ENCODE measurements around the gene ADORA2A.

ADORA2A gene

DNA sequence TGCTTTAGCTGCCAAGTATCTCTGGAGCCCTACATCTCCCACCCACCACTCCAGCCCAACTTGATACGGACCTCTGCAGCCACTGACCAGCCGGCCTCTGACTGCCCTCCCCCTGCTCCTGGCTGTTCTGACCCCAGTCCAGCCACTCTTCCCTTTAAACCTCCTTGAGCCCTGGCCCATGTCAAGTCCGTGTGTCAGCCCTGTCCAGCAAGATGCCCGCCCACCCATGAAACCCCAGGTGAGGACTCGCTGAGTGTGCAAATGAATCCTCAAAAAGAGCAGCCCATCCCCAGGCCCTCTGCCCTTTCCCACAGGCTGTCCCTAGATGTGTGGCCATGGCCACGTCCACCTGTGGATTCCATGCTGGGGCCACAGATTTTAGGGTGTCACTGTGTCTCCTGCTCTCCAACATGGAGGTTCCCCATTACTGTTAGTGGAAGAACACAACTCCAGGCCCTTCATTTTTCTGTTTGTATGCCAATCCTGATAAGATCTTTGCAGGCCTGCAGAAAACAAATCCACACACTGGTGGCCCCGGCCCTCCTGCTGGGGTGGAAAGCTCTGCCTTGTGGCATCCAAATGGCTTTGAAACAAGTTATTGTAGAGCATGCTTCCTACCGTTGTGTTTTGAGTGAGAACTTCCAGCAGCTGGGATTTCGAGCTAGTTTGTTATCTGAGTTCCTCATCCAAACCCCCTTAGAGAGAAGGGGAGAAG is 22.7 kb upstream of the ADORA2A start:
- no peak for DNase-seq

GRCh38 chr22:24405631-24406321 is 21.6 kb upstream of the ADORA2A start:
- no peak for DNase-seq

- DNase-seq: no peak
Measured at GRCh38 chr22:24406322-24407277, 20.8 kb upstream of the ADORA2A start.

DNA sequence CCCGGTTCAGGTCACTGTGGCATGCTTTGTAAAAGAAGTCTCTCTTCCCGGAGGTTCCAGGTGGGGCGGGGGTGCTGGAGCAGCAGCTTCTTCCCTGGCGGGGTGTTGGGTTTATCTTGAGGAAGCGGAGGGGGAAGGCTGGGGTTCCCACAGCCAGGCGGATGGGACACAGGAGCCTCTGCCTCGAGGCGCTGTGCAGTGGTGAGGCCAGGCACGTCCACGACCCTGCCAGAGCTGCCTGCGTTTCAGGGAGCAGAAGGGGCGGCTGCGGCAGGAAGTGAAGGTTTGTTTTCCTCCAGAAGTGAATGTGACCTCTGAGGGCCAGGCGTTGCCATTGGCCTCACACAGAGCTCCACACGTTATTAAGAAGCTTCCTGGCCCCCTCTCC is 20.1 kb upstream of the ADORA2A start:
- no peak for DNase-seq

- DNase-seq: no peak
Measured at GRCh38 chr22:24407884-24408283, 19.5 kb upstream of the ADORA2A start.

DNA sequence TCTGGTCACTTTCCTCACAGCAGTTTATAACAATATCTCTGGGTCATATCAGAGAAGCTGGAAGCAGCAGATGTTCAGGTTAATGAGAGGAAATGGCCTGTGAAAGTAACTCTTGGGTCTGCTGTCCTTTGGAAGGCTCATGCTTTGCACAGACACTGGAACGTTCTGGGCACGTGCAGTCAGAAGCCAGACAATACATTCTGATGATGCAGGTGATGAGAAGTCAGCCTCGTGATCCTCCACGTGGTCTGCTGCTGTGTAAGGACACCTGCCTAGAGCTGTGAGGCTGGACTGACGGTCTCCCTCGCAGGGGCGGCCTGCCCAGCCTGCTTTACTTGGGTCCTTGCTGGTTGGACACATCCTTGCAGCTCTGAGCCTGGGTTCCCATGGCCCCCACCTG is 18.8 kb upstream of the ADORA2A start:
- no peak for DNase-seq

DNA sequence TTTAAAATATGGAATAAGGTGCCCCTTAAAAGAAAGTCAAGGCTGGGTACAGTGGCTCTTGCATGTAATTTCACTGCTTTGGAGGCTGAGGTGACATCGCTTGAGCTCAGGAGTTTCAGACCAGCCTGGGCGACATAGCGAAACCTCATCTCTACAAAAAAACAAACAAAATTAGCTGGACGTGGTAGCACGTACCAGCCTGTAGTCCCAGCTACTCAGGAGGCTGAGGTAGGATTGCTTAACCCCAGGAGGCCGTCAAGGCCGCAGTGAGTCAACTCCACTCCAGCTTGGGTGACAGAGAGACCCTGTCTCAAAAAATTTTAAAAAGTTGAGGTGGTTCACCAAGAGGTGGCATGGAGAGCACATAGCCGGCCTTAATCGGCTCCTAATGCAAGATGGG is 17.7 kb upstream of the ADORA2A start:
- DNase-seq: no peak

DNA sequence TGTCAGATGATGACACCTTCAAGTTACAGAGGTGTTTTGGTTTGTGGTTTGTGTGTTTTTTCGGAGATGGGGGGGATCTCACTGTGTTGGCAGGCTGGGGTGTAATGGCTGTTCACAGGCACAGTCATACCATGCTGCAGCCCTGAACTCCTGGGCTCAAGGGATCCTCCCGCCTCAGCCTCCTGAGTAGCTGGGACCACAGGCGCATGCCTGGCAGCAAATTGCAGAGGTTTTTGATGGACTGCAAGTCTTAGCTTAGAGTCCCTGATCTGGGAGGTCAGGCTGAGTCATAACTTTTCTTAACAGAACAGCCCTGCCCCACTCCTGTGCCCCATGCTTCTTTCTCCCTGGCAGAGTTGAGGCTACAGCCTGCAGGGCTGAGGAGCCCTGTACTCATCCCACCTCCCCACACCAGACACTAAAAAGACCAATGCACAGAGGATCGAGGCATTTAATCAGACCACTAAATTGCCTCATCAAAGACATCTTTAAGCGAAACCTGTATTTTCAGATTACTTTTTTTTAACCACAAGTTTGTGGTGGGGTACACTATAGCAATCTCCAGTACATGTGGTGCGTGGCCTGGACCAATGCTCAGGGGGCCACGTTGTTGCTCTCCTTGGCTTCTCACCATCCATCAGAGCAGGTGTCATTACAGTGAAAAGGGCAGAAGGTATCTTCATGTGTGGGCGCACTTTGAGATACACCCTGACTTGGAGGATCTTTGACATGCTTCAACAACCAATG is 17.1 kb upstream of the ADORA2A start:
- DNase-seq: no peak

DNA sequence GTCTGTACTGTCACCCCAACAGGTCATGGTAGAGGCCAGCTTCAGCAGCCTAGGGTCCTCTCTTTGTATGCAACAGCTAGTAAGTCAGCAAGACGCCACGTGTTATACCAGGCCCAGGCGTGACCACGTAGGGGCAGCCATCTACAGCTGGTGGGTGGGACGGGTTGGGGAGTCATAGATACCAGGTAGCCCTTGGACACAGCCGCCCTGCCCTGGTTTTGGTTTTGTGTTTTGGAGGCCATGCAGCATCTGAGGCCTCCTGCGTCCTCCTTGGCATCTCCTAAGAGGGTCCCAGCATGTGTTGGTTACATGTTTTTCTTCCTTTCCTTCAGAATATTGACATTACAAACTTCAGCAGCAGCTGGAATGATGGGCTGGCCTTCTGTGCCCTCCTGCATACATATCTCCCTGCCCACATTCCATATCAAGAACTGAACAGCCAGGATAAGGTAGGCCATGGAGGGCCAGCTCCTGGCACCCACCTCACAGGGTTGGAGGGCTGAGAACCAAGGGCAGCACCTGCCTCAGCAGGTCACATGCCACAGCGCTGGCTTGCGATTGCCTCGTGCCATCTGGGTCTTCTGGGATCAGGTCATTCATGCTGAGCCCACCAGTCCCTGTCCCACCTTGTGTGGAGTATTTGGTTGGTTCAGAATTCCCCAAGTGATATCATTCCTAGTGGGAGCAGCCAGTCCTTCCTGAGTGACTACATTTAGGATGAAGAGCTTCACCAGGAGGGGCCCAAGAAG is 16.0 kb upstream of the ADORA2A start:
- no peak for DNase-seq

- no peak for DNase-seq
Measured at GRCh38 chr22:24412274-24412673, 15.1 kb upstream of the ADORA2A start.

GRCh38 chr22:24413271-24413670 is 14.1 kb upstream of the ADORA2A start:
- DNase-seq: no peak

DNA sequence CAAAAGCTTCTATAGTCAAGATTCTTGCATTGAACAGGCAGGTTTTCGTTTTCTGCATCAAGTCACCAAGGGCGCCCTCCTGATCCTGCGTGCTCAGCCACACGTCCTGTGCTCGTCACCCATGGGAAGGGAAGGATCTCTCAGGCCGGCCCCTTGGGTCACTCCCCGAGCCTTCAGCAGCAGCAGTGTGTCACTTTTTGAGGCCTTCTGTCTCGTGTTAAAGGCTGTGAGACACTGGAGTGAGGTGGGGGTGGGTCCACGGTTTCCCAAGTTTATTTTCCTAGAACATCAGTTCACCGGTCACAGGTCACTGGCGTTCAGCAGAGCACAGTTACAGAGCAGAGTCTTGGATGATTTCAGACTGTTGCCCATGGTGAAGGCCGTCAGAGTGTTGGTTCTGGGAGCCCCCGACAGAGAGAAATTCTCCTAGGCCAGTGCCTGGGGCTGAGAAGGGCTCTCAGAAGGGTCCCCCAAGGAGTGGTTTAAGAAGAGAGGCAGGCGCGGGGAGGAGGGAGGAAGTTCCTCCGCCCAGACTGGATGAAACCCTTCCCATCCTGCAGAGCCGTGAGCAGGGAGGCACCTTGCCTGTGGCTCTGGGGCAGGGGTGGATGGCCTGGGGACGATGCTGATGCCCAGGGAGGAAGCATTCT is 13.5 kb upstream of the ADORA2A start:
- DNase-seq: no peak

DNA sequence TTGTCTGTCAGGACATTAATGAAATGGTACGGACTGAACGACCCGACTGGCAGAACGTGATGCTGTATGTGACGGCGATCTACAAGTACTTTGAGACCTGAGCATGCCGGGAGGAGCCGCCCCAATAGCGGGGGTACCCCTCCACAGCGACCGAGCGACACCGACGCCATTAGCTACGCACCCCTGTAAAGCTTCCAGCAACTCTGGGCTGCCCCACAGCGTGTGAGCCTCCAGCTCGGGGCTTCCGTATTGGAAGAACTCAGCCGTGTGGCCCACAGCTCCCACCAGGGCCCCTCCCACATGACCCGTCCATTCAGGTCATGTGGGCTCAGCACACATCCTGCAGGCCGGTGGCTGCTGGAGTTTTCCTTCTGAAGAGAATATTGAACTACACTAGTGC is 12.9 kb upstream of the ADORA2A start:
- no peak for DNase-seq

- DNase-seq: no peak
Measured at GRCh38 chr22:24414984-24415945, 12.1 kb upstream of the ADORA2A start.

GRCh38 chr22:24416095-24416494 is 11.3 kb upstream of the ADORA2A start:
- no peak for DNase-seq

DNA sequence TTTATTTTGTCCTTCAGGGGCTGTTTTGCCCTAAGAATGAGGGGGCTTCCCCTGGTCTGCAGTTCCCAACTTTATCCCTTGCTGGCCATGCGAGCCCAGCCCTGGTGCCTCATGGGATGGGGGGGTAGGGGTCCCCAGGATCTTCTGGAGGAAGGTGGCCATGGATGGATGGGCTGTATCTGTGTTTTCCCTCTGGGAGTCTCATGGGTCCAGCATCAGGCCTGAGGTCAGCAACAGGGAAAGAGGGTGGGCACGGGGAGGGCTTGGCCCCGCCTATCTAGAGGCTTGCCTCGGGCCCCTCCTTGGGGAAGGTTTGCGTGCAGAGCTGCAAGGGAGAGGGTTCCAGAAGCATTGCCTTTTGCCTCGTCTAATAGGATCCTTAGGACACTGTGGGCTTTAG is 10.8 kb upstream of the ADORA2A start:
- DNase-seq: no peak

DNA sequence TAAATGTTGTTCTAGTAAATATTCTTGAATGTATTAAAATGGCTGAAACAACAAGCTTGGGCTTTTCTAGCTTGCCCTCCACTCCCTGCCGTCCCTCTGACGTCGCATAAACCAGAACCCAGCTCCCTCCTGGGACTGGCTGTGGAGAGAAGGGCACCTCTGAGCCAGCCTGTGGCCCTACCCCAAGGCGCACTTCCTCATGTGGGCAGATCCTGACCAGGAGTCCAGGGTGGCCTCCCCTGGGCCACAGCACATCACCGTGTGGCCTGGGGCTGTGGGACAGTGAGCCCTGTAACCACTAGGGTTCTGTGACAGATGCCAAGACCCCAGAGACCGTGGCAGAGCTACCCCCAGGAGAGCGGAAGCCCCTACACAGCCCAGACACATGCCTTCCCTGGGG is 10.2 kb upstream of the ADORA2A start:
- DNase-seq: no peak

DNA sequence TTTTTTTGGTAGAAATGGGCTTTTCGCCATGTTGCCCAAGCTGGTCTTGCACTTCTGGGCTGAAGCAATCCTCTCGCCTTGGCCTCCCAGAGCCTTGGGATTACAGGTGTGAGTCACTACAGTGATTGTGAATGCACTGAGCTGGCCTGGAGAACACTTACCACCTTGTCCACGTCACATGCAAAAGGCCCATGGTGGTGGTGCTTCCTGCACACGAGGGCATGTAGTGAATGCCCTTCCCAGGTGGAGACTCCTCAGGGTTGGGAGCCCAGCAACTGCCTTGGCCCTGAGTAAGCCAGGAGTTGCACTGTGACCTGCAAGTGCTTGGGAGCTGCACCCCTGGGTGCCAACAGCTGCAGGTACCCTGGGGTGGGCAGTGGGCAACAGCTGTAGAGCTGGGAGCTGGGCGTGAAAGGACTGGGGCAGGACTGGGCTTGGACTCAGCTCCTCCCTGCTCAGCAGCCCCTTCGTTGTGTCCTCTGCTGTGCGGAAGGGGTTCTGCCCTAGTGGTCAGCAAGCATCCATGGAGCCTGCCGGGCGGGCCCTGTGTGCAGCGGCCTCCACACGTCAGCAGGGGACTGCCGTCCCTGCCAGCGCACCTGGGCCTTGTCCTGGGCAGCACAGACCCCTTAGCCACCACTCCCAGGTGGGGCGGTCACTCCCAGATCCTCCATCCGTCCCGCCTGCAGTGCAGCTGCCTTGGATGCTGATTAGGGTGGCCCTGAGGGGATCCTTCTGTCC is 9.3 kb upstream of the ADORA2A start:
- DNase-seq: no peak

DNA sequence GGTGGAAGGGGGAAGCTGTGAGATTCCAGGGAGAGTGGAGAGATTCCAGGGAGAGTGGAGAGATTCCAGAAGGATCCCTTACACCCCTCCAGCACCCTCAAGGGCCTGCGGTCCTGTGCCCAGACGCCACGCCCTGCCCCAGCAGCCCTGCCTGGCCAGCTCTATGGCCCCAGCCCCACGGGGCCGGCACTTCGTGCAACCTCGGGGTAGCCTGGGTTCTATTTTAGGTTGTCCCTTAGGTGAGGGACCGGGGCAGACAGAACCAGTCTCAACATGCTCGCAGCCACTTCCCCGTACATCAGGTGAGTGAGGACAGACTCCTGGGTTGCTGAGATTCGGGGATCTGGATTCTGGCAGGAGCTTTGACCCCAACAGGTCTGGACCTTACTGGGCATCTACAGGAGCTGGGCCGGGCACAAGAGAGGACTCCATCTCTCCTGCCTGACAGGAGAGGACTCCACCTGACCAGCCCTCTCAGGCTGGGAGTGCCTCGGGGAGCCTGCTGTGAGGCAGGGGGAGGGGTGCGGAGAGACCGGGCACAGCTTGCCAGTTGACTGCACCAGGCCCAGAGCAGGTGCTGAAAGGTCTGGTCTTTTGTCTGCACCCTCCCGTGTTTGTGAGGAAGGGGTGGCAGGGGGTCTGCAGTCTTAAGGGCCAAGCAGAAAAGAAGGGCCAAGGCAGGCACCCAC is 8.5 kb upstream of the ADORA2A start:
- DNase-seq: no peak
